Activated B cell treated with CpG ODN at 0.5 μM for 24 hours (primary cell): ENCODE measurements around the gene EVL. TPM values are rescaled to one million over a fixed set of nuclear protein-coding genes. Genes with fewer than 3 reads are reported as not detected.

ENCODE experiments used
- ATAC-seq: fragments of 200-7000 bp; cut with Tn5 transposase; one replicate; pipeline ENCODE4 v1.10.0; 2021; ENCODE audit warnings: low read depth, mild to moderate bottlenecking, moderate library complexity
- CTCF ChIA-PET: fragments of 350-600 bp; sonication (Branson Sonifier 250); formaldehyde crosslinking; loops from one replicate; lab custom pipeline; 2021; ENCODE audit warnings: antibody characterized with exemption; lab: Charles Lee
- POLR2A ChIA-PET: fragments of 350-600 bp; sonication (Branson Sonifier 250); formaldehyde crosslinking; loops from one replicate; lab custom pipeline; 2021; ENCODE audit warnings: antibody characterized with exemption; lab: Charles Lee
- DNase-seq: peaks from one replicate; pipeline ENCODE4 v3.0.0; 2022
- H3K27ac Mint-ChIP-seq: one replicate; pipeline ENCODE4 v1.8.0; 2020; ENCODE audit warnings: mixed read lengths
- H3K27me3 Mint-ChIP-seq: one replicate; pipeline ENCODE4 v1.8.0; 2021; ENCODE audit warnings: mixed read lengths
- H3K36me3 Mint-ChIP-seq: one replicate; pipeline ENCODE4 v1.8.0; 2021; ENCODE audit warnings: low read depth, mixed read lengths
- H3K4me1 Mint-ChIP-seq: one replicate; pipeline ENCODE4 v1.8.0; 2021; ENCODE audit warnings: mixed read lengths
- H3K4me3 Mint-ChIP-seq: one replicate; pipeline ENCODE4 v1.8.0; 2020; ENCODE audit warnings: mild to moderate bottlenecking, mixed read lengths
- H3K9me3 Mint-ChIP-seq: one replicate; pipeline ENCODE4 v1.8.0; 2020; ENCODE audit warnings: mixed read lengths
- intact Hi-C: fragments of 100-400 bp; cut with micrococcal nuclease; formaldehyde crosslinking; loops from one replicate; pipeline ENCODE4 v1.15.1; 2024
- total RNA-seq: library from RNA; stranded (reverse); gene quantifications from 2 replicates; pipeline ENCODE4 v1.2.3, GENCODE V29; 2022
- TF ChIP-seq, protein P1 (sequence below): fragments of 200-600 bp; IDR thresholded peaks from one replicate; pipeline ENCODE4 v1.8.0; 2022; ENCODE audit warnings: antibody characterized with exemption, mild to moderate bottlenecking

EVL gene
- total RNA-seq, 1 donor from 2014 or later = 272 TPM

- TF ChIP-seq, protein P1, sequence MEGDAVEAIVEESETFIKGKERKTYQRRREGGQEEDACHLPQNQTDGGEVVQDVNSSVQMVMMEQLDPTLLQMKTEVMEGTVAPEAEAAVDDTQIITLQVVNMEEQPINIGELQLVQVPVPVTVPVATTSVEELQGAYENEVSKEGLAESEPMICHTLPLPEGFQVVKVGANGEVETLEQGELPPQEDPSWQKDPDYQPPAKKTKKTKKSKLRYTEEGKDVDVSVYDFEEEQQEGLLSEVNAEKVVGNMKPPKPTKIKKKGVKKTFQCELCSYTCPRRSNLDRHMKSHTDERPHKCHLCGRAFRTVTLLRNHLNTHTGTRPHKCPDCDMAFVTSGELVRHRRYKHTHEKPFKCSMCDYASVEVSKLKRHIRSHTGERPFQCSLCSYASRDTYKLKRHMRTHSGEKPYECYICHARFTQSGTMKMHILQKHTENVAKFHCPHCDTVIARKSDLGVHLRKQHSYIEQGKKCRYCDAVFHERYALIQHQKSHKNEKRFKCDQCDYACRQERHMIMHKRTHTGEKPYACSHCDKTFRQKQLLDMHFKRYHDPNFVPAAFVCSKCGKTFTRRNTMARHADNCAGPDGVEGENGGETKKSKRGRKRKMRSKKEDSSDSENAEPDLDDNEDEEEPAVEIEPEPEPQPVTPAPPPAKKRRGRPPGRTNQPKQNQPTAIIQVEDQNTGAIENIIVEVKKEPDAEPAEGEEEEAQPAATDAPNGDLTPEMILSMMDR = no peak
- ChIA-PET CTCF (interaction anchor here (1.0 to 2.2 kb wide), 3 partner anchors 47 to 231 kb away, joined by 3 to 21 read pairs (median 3); partner anchors contain the start of gene WDR25), POLR2A (interaction anchor here (1.5 to 1.9 kb wide), 2 partner anchors 8 to 11 kb away, joined by 5 read pairs; no protein-coding TSS in a partner anchor)
- intact Hi-C loops = no loop called here
- Mint-ChIP-seq H3K27ac (no peak overlapping the region), H3K4me1 (peaks cover 29% of the 10 kb centered on the region), H3K36me3 (peaks cover 32% of the 10 kb centered on the region), H3K4me3 (no peak overlapping the region), H3K27me3 (no peaks in the 10 kb centered on the region), H3K9me3 (no peaks in the 10 kb centered on the region)
- ATAC-seq (no peak), DNase-seq (no peak)
These were observed 80.7 kb downstream of the EVL start for GRCh38 chr14:100145682-100146464.

DNA sequence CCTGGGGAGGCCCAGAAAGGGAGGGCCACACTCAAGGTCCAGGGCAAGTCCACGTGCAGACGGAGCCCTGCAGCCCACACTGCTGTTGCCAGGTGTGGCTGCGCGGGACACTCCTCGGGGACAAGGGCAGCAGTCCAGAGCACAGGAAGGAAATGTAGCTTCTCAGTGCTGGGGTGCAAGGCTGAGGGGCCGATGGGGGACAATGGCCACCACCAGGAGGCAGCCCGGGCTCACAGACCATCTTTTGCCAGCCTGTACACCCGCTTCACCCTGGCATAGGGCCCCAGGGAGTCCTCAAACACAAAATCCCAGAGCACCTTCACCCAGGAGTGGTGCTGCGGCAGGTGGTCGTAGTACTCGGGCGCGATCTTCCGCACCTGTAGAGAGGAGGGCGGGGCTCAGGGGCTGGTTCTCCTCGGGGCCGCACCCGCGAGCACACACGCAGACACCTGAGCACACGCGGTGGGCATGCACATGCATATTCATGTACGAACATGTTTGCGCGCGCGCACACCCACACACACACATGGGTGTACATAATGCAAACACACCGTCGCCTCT lies 81.4 kb downstream of the EVL start:
- Mint-ChIP-seq H3K27me3 (no peaks in the 10 kb centered on the region), H3K9me3 (no peaks in the 10 kb centered on the region), H3K27ac (peak overlapping the region; percentile 82), H3K36me3 (peaks cover 26% of the 10 kb centered on the region), H3K4me1 (peaks cover 29% of the 10 kb centered on the region), H3K4me3 (no peak overlapping the region)
- POLR2A ChIA-PET = interaction anchor here (0.7 to 1.9 kb wide), 3 partner anchors 8 to 13 kb away, joined by 4 to 5 read pairs (median 5); partner anchors contain the start of gene DEGS2
- intact Hi-C loops = loop anchor here (1.0 kb wide), 2 partner anchors 12 to 46 kb away; no protein-coding TSS in a partner anchor
- DNase-seq (no peak), ATAC-seq (peak; percentile 40)
- TF ChIP-seq, protein P1 = no peak
- CTCF ChIA-PET = interaction anchor here (1.0 to 2.2 kb wide), 3 partner anchors 46 to 230 kb away, joined by 3 to 21 read pairs (median 3); partner anchors contain the start of gene WDR25

- peak overlapping the region; percentile 68 for H3K4me3 Mint-ChIP-seq
- H3K36me3 Mint-ChIP-seq = peaks cover 20% of the 10 kb centered on the region
- ATAC-seq (peak; percentile 73), DNase-seq (no peak)
- H3K27me3 Mint-ChIP-seq = no peaks in the 10 kb centered on the region
- peaks cover 29% of the 10 kb centered on the region for H3K4me1 Mint-ChIP-seq
- TF ChIP-seq, protein P1 = no peak
- intact Hi-C loops = loop anchor here (1.0 kb wide), 2 partner anchors 11 to 45 kb away; no protein-coding TSS in a partner anchor
- CTCF ChIA-PET = interaction anchor here (1.0 to 2.2 kb wide), 3 partner anchors 46 to 229 kb away, joined by 3 to 21 read pairs (median 3); partner anchors contain the start of gene WDR25
- H3K9me3 Mint-ChIP-seq = no peaks in the 10 kb centered on the region
- peak overlapping the region; percentile 82 for H3K27ac Mint-ChIP-seq
- POLR2A ChIA-PET = interaction anchor here (0.6 to 1.9 kb wide), 4 partner anchors 9 to 74 kb away, joined by 4 to 5 read pairs (median 4); partner anchors contain the start of gene DEGS2
These were observed 82.0 kb downstream of the EVL start for GRCh38 chr14:100147181-100147631.

DNA sequence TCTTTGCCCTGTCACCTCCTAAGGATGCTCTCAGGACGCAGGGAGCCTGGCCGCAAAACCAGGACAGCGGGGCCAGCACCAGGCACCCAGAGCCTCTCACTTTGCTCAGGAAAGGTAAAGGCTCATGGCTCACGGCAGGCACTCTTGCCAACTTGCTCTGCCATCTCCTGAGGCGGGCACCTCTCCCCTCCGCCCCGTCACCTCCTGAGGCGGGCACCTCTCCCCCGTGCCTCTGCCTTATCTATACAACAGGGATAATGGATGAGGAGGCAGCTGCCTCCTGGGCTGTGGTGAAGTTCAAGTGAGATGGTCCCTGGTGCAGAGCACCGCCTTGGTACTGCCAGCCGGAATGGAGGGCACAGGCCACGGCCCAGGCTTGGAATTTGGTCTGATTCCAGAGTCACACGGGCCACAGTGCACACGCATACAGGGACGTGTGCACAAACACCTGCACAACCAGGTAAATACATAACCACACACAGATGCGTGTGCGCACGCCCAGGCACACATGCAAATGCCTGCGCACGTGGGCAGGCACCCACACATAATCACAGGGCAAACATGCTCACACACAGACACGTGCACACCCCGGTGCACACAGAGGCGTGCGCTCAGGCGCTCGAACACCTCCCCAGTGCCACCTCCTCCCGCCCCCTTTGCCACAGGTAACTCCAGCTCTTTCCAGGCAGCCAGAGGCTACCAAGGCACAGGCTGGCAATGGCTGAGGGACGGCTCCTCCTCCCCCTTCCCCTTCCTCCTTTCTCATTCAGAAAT lies 82.7 kb downstream of the EVL start:
- TF ChIP-seq, protein P1 = no peak
- no peaks in the 10 kb centered on the region for H3K9me3 Mint-ChIP-seq
- ChIA-PET POLR2A (interaction anchor here (0.6 to 1.9 kb wide), 4 partner anchors 10 to 86 kb away, joined by 3 to 5 read pairs (median 4); partner anchors contain the start of gene DEGS2), CTCF (no interaction called here)
- no peak for DNase-seq
- H3K36me3 Mint-ChIP-seq = peaks cover 17% of the 10 kb centered on the region
- H3K27ac Mint-ChIP-seq = peak overlapping the region; percentile 41
- no peaks in the 10 kb centered on the region for H3K27me3 Mint-ChIP-seq
- peak; percentile 15 for ATAC-seq
- H3K4me3 Mint-ChIP-seq = peak overlapping the region; percentile 8
- peaks cover 29% of the 10 kb centered on the region for H3K4me1 Mint-ChIP-seq
- intact Hi-C loops = loop anchor here (1.0 kb wide), 2 partner anchors 10 to 44 kb away; no protein-coding TSS in a partner anchor
